HEK293 (cell line): ENCODE measurements around the gene MSI1.

Source experiments
- CTCF ChIA-PET: fragments of 350-600 bp; formaldehyde crosslinking; extraction: SDS; loops from one replicate; lab custom pipeline; 2021; ENCODE audit warnings: antibody characterized with exemption; lab: Yijun Ruan, JAX
- POLR2A ChIA-PET: fragments of 300-600 bp; formaldehyde crosslinking; extraction: SDS; loops from one replicate; lab custom pipeline; 2020; ENCODE audit warnings: antibody characterized with exemption, inconsistent platforms; lab: Yijun Ruan, JAX
- H3K27ac ChIP-seq: fragments of 200-500 bp; sonication (Bioruptor generic); 2 replicates; pipeline ENCODE4 v1.5.1; 2014; ENCODE audit warnings: low read depth, low read length, control low read depth, inconsistent platforms; ENCODE audit errors: extremely low read depth
- H3K36me3 ChIP-seq, 2 experiments: fragments of 200-500 bp in 1 of 2; sonication (Bioruptor generic) in 1 of 2; 1 replicate in 1 of 2; 2 replicates in 1 of 2; pipeline ENCODE4 v1.5.1; 2014 to 2017; ENCODE audit warnings: inconsistent platforms in 2 of 2, low read length in 2 of 2; ENCODE audit not compliant: control insufficient read depth in 2 of 2, insufficient read depth in 1 of 2
- H3K4me1 ChIP-seq: fragments of 200-500 bp; sonication (Bioruptor generic); 2 replicates; pipeline ENCODE4 v1.5.1; 2014; ENCODE audit warnings: mild to moderate bottlenecking, low read length, inconsistent platforms; ENCODE audit not compliant: control insufficient read depth, insufficient read depth
- H3K4me3 ChIP-seq: 2 replicates; pipeline ENCODE4 v1.5.1; 2011; ENCODE audit warnings: low read depth, mild to moderate bottlenecking, control low read depth, low read length, moderate library complexity
- H3K9me3 ChIP-seq: fragments of 200-500 bp; sonication (Bioruptor generic); 2 replicates; pipeline ENCODE4 v1.5.1; 2014; ENCODE audit warnings: low read depth, low read length, inconsistent platforms; ENCODE audit not compliant: control insufficient read depth, insufficient read depth
- GLI4 ChIP-seq: fragments of 450-650 bp; formaldehyde crosslinking; IDR thresholded peaks from 2 replicates; pipeline ENCODE4 v1.5.1; 2016; ENCODE audit warnings: missing biosample characterization, missing genetic modification characterization
- KLF1 ChIP-seq: fragments of 450-650 bp; formaldehyde crosslinking; IDR thresholded peaks from 2 replicates; pipeline ENCODE4 v1.5.1; 2016; ENCODE audit warnings: missing biosample characterization, missing genetic modification characterization
- PATZ1 ChIP-seq: fragments of 450-650 bp; formaldehyde crosslinking; IDR thresholded peaks from 2 replicates; pipeline ENCODE4 v1.5.1; 2016; ENCODE audit warnings: missing biosample characterization, missing genetic modification characterization
- SP2 ChIP-seq: fragments of 450-650 bp; formaldehyde crosslinking; IDR thresholded peaks from 2 replicates; pipeline ENCODE4 v1.5.1; 2016; ENCODE audit warnings: missing biosample characterization, missing genetic modification characterization
- ZBTB26 ChIP-seq: fragments of 450-650 bp; formaldehyde crosslinking; optimal IDR thresholded peaks from 2 replicates; pipeline ENCODE3; 2016; ENCODE audit warnings: missing biosample characterization, mild to moderate bottlenecking, missing genetic modification characterization
- ZBTB7A ChIP-seq: fragments of 450-650 bp; formaldehyde crosslinking; IDR thresholded peaks from 2 replicates; pipeline ENCODE4 v1.5.1; 2016; ENCODE audit warnings: low read depth, missing biosample characterization, missing genetic modification characterization
- ZBTB8A ChIP-seq: fragments of 450-650 bp; formaldehyde crosslinking; IDR thresholded peaks from 2 replicates; pipeline ENCODE4 v1.5.1; 2016; ENCODE audit warnings: missing biosample characterization, missing genetic modification characterization
- ZFHX2 ChIP-seq: fragments of 450-650 bp; formaldehyde crosslinking; conservative IDR thresholded peaks from 2 replicates; pipeline ENCODE4 v1.5.1; 2016; ENCODE audit warnings: missing biosample characterization, missing genetic modification characterization
- ZIC2 ChIP-seq: fragments of 450-650 bp; formaldehyde crosslinking; IDR thresholded peaks from 2 replicates; pipeline ENCODE4 v1.5.1; 2016; ENCODE audit warnings: missing biosample characterization, missing genetic modification characterization
- ZNF155 ChIP-seq: fragments of 450-650 bp; formaldehyde crosslinking; IDR thresholded peaks from 2 replicates; pipeline ENCODE4 v1.5.1; 2016; ENCODE audit warnings: missing biosample characterization, missing genetic modification characterization
- ZNF660 ChIP-seq: fragments of 450-650 bp; IDR thresholded peaks from 2 replicates; pipeline ENCODE4 v1.5.1; 2018; ENCODE audit warnings: missing biosample characterization, mild to moderate bottlenecking, missing genetic modification characterization
- ZNF670 ChIP-seq: fragments of 450-650 bp; formaldehyde crosslinking; IDR thresholded peaks from 2 replicates; pipeline ENCODE4 v1.5.1; 2016; ENCODE audit warnings: missing biosample characterization, missing genetic modification characterization, low read depth
- ZXDB ChIP-seq: fragments of 450-650 bp; formaldehyde crosslinking; IDR thresholded peaks from 2 replicates; pipeline ENCODE4 v1.5.1; 2016; ENCODE audit warnings: missing biosample characterization, missing genetic modification characterization
- TF ChIP-seq, protein P1 (sequence below): fragments of 450-650 bp; formaldehyde crosslinking; IDR thresholded peaks from 2 replicates; pipeline ENCODE4 v1.5.1; 2017; ENCODE audit warnings: missing biosample characterization, missing genetic modification characterization
- TF ChIP-seq, protein P2 (sequence below): fragments of 450-650 bp; formaldehyde crosslinking; IDR thresholded peaks from 2 replicates; pipeline ENCODE4 v1.5.1; 2016; ENCODE audit warnings: missing biosample characterization, missing genetic modification characterization
- TF ChIP-seq, protein P3 (sequence below): fragments of 450-650 bp; IDR thresholded peaks from 2 replicates; pipeline ENCODE4 v1.5.1; 2018; ENCODE audit warnings: missing biosample characterization, mild to moderate bottlenecking, missing genetic modification characterization
- TF ChIP-seq, protein P4 (sequence below): fragments of 450-650 bp; formaldehyde crosslinking; IDR thresholded peaks from 2 replicates; pipeline ENCODE4 v1.5.1; 2016; ENCODE audit warnings: missing biosample characterization, missing genetic modification characterization, borderline replicate concordance

The MSI1 gene

DNA sequence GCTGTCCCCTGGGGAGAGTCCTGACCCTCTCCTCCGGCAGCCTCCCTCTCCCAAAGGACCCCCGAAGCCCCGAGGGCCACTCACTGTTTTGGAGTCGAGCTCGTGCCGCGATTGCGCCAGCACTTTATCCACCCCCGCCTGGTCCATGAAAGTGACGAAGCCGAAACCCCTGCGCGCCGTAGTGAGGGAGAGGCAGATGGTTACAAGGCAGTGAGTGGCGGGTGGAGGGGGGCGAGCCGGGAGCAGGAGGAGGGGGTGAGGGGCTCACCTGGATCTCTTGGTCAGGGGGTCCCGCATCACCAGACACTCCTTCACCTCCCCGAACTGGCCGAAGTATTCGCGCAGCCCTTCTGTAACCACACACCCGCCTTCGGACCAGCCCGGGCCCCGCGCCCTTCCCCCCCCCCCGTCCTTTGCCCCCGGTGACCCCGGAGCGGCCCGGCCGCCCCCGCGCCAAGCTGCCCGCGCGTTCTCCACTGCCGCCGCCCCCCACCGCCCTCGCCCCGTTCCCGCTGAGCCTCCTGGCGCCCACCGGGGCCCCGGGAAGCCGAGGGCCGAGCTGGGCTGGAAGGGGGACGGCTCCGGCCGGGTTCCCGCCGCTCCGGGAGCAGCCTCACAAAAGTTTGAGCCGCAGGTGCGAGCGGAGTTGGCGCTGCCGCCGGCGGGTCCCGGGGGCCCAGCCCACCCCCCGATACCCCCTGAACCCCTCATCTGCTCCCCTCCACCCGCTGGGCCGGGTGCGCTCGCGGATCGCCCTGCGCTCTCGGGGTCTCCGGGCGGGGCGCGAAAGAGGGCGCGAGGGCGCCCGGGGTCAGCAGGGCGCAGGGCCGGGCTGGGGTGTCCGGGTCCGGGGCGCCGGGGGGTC lies 808 bp downstream of the MSI1 start (continued):
- TF ChIP-seq ZNF660 (tag by site-specific recombination) (no peak; the same call in 1 of the 2 replicates), ZXDB (peak; percentile 53), ZFHX2 (tag by site-specific recombination) (peak; percentile 61), KLF1 (tag by site-specific recombination) (0 out of 2 replicates have a peak, but pooled peaks have one; percentile 4), ZIC2 (tag by site-specific recombination) (peak; percentile 85), ZNF670 (tag by site-specific recombination) (no peak), ZBTB8A (tag by site-specific recombination) (peak; percentile 87), PATZ1 (peak; percentile 46; the same call in 1 of the 2 replicates), ZNF155 (tag by site-specific recombination) (no peak), ZBTB26 (peak; percentile 58)
- TF ChIP-seq, protein P1, sequence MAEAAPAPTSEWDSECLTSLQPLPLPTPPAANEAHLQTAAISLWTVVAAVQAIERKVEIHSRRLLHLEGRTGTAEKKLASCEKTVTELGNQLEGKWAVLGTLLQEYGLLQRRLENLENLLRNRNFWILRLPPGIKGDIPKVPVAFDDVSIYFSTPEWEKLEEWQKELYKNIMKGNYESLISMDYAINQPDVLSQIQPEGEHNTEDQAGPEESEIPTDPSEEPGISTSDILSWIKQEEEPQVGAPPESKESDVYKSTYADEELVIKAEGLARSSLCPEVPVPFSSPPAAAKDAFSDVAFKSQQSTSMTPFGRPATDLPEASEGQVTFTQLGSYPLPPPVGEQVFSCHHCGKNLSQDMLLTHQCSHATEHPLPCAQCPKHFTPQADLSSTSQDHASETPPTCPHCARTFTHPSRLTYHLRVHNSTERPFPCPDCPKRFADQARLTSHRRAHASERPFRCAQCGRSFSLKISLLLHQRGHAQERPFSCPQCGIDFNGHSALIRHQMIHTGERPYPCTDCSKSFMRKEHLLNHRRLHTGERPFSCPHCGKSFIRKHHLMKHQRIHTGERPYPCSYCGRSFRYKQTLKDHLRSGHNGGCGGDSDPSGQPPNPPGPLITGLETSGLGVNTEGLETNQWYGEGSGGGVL (tag by site-specific recombination), result peak; percentile 83
- TF ChIP-seq, protein P2, sequence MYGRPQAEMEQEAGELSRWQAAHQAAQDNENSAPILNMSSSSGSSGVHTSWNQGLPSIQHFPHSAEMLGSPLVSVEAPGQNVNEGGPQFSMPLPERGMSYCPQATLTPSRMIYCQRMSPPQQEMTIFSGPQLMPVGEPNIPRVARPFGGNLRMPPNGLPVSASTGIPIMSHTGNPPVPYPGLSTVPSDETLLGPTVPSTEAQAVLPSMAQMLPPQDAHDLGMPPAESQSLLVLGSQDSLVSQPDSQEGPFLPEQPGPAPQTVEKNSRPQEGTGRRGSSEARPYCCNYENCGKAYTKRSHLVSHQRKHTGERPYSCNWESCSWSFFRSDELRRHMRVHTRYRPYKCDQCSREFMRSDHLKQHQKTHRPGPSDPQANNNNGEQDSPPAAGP, result peak; percentile 75; the same call in 1 of the 2 replicates
- TF ChIP-seq, all 188 proteins: peak for 16

- POLR2A ChIA-PET, result interaction anchor here (0.6 to 2.3 kb wide), 9 partner anchors 7 to 167 kb away, joined by 3 to 8 read pairs (median 4); partner anchors contain the start of genes RNU4-2 and RPLP0
- peak overlapping the region; percentile 38; the same call in 1 of the 2 replicates for H3K27ac ChIP-seq
- 0 out of 2 replicates have a peak, but pooled peaks cover 2% of the 10 kb centered on the region for H3K4me1 ChIP-seq
- H3K4me3 ChIP-seq, result peak overlapping the region; percentile 61
- peaks cover 2 to 49% of the 10 kb centered on the region in 2 experiments for H3K36me3 ChIP-seq
- CTCF ChIA-PET, result interaction anchor here (0.6 to 5.0 kb wide), 36 partner anchors 9 to 1414 kb away, joined by 3 to 66 read pairs (median 4); partner anchors contain the start of genes COX6A1, PLA2G1B and SIRT4
- H3K9me3 ChIP-seq, result no peaks in the 10 kb centered on the region
- TF ChIP-seq ZNF660 (tag by site-specific recombination) (0 out of 2 replicates have a peak, but pooled peaks have one; percentile 20), SP2 (peak; percentile 56), ZBTB7A (tag by site-specific recombination) (no peak), GLI4 (tag by site-specific recombination) (no peak)
- TF ChIP-seq, protein P3, sequence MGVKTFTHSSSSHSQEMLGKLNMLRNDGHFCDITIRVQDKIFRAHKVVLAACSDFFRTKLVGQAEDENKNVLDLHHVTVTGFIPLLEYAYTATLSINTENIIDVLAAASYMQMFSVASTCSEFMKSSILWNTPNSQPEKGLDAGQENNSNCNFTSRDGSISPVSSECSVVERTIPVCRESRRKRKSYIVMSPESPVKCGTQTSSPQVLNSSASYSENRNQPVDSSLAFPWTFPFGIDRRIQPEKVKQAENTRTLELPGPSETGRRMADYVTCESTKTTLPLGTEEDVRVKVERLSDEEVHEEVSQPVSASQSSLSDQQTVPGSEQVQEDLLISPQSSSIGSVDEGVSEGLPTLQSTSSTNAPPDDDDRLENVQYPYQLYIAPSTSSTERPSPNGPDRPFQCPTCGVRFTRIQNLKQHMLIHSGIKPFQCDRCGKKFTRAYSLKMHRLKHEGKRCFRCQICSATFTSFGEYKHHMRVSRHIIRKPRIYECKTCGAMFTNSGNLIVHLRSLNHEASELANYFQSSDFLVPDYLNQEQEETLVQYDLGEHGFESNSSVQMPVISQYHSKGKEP, result no peak
- TF ChIP-seq, protein P4, sequence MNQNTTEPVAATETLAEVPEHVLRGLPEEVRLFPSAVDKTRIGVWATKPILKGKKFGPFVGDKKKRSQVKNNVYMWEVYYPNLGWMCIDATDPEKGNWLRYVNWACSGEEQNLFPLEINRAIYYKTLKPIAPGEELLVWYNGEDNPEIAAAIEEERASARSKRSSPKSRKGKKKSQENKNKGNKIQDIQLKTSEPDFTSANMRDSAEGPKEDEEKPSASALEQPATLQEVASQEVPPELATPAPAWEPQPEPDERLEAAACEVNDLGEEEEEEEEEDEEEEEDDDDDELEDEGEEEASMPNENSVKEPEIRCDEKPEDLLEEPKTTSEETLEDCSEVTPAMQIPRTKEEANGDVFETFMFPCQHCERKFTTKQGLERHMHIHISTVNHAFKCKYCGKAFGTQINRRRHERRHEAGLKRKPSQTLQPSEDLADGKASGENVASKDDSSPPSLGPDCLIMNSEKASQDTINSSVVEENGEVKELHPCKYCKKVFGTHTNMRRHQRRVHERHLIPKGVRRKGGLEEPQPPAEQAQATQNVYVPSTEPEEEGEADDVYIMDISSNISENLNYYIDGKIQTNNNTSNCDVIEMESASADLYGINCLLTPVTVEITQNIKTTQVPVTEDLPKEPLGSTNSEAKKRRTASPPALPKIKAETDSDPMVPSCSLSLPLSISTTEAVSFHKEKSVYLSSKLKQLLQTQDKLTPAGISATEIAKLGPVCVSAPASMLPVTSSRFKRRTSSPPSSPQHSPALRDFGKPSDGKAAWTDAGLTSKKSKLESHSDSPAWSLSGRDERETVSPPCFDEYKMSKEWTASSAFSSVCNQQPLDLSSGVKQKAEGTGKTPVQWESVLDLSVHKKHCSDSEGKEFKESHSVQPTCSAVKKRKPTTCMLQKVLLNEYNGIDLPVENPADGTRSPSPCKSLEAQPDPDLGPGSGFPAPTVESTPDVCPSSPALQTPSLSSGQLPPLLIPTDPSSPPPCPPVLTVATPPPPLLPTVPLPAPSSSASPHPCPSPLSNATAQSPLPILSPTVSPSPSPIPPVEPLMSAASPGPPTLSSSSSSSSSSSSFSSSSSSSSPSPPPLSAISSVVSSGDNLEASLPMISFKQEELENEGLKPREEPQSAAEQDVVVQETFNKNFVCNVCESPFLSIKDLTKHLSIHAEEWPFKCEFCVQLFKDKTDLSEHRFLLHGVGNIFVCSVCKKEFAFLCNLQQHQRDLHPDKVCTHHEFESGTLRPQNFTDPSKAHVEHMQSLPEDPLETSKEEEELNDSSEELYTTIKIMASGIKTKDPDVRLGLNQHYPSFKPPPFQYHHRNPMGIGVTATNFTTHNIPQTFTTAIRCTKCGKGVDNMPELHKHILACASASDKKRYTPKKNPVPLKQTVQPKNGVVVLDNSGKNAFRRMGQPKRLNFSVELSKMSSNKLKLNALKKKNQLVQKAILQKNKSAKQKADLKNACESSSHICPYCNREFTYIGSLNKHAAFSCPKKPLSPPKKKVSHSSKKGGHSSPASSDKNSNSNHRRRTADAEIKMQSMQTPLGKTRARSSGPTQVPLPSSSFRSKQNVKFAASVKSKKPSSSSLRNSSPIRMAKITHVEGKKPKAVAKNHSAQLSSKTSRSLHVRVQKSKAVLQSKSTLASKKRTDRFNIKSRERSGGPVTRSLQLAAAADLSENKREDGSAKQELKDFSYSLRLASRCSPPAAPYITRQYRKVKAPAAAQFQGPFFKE (tag by site-specific recombination), result no peak
These were observed 1.6 kb downstream of the MSI1 start for GRCh38 chr12:120367233-120367923.
